Endothelial cell of umbilical vein (primary cell): ENCODE results near the gene CLEC18C. TPM values are rescaled to one million over a fixed set of nuclear protein-coding genes. Genes with fewer than 3 reads are reported as not detected.
A peak's percentile ranks its signal among the peaks of the same experiment; 100 is the strongest.
"Not testable (repeated sequence)": the region's sequence is repeated elsewhere in the genome, so short reads cannot be mapped to it uniquely, and the experiment has no call there.

Source experiments
- Bru-seq: library from RNA; stranded (reverse); fragments of 400-500 nt; gene quantifications from one replicate; lab custom pipeline; 2021; lab: Mats Ljungman, UMichigan
- BruChase-seq, 2 experiments: library from RNA; stranded (reverse); fragments of 400-500 nt; gene quantifications; one replicate each; lab custom pipeline; 2021; lab: Mats Ljungman, UMichigan
- BruUV-seq: library from RNA; stranded (reverse); fragments of 400-500 nt; replicated peaks from 2 replicates; lab custom pipeline; 2021; lab: Mats Ljungman, UMichigan
- CTCF ChIA-PET: fragments of 300-600, 350-600 bp; sonication (Branson Sonifier 250); formaldehyde crosslinking; loops from one replicate; lab custom pipeline; 2021; ENCODE audit warnings: antibody characterized with exemption, inconsistent platforms; lab: Charles Lee
- POLR2A ChIA-PET: fragments of 300-600, 350-600 bp; sonication (Branson Sonifier 250); formaldehyde crosslinking; loops from one replicate; lab custom pipeline; 2021; ENCODE audit warnings: antibody characterized with exemption, inconsistent platforms; lab: Charles Lee
- DNase-seq: peaks from one replicate; pipeline ENCODE4 v3.0.0-alpha.2; 2011; ENCODE audit warnings: low read depth, low spot score
- FAIRE-seq: peaks from 2 replicates; lab custom pipeline; 2011; peaks lifted over from hg19 to GRCh38; lab: Jason Lieb, UNC
- H2AFZ ChIP-seq: 2 replicates; pipeline ENCODE4 v1.6.0; 2012; ENCODE audit warnings: low read depth, low read length, control low read depth, inconsistent platforms
- H3K27ac ChIP-seq: 2 replicates; pipeline ENCODE4 v1.5.1; 2011; ENCODE audit warnings: low read depth, mild to moderate bottlenecking, control low read depth, low read length, moderate library complexity; ENCODE audit not compliant: insufficient read depth
- H3K27me3 ChIP-seq, 2 experiments: 2 replicates each; pipeline versions ENCODE4 v1.6.0 to v1.6.1; 2011; ENCODE audit warnings: low read length in 2 of 2, mixed read lengths in 1 of 2; ENCODE audit not compliant: control insufficient read depth in 2 of 2, insufficient read depth in 2 of 2
- H3K36me3 ChIP-seq, 2 experiments: 2 replicates in 1 of 2; 3 replicates in 1 of 2; pipeline ENCODE4 v1.5.1; 2011; ENCODE audit warnings: low read length in 2 of 2, mild to moderate bottlenecking in 1 of 2, moderate library complexity in 1 of 2; ENCODE audit not compliant: control insufficient read depth in 2 of 2, insufficient read depth in 2 of 2; ENCODE audit errors: extremely low read depth in 1 of 2
- H3K4me1 ChIP-seq: 3 replicates; pipeline ENCODE4 v1.5.1; 2011; ENCODE audit warnings: mild to moderate bottlenecking, low read length; ENCODE audit not compliant: control insufficient read depth, insufficient read depth; ENCODE audit errors: extremely low read depth
- H3K4me2 ChIP-seq: 2 replicates; pipeline ENCODE4 v1.6.1; 2011; ENCODE audit warnings: low read length, control low read depth, mixed read lengths; ENCODE audit not compliant: insufficient read depth
- H3K4me3 ChIP-seq, 3 experiments: fragments of 200-600 bp in 1 of 3; sonication (generic), shearing (Covaris generic) in 1 of 3; replicated peaks in 1 of 3; 2 replicates each; pipeline ENCODE4 v1.5.1; 2011 to 2016; ENCODE audit warnings: control low read depth in 3 of 3, low read length in 3 of 3, mild to moderate bottlenecking in 2 of 3, inconsistent platforms in 1 of 3, low read depth in 1 of 3, moderate library complexity in 1 of 3; ENCODE audit not compliant: insufficient read depth in 1 of 3
- H3K79me2 ChIP-seq: 2 replicates; pipeline ENCODE4 v1.6.0; 2012; ENCODE audit warnings: low read length, inconsistent platforms; ENCODE audit not compliant: control insufficient read depth, insufficient read depth
- H3K9ac ChIP-seq: replicated peaks from 2 replicates; pipeline ENCODE3; 2011; ENCODE audit warnings: low read length, control low read depth; ENCODE audit not compliant: insufficient read depth; ENCODE audit errors: extremely low read depth
- H3K9me1 ChIP-seq: replicated peaks from 3 replicates; pipeline ENCODE4 v1.6.0; 2011; ENCODE audit warnings: mild to moderate bottlenecking, low read length; ENCODE audit not compliant: control insufficient read depth, insufficient read depth; ENCODE audit errors: extremely low read depth
- H3K9me3 ChIP-seq: replicated peaks from 2 replicates; pipeline ENCODE4 v1.5.1; 2012; ENCODE audit warnings: low read length, inconsistent platforms; ENCODE audit not compliant: control insufficient read depth, insufficient read depth
- H4K20me1 ChIP-seq: replicated peaks from 2 replicates; pipeline ENCODE3; 2011; ENCODE audit warnings: mild to moderate bottlenecking, low read length; ENCODE audit not compliant: control insufficient read depth, insufficient read depth; ENCODE audit errors: extremely low read depth
- dilution Hi-C: fragments of 300-500 bp; cut with MboI; formaldehyde crosslinking; loops from one replicate; pipeline ENCODE4 v1.15.0; 2019; ENCODE audit warnings: low sequenced_read_pairs; ENCODE audit not compliant: extremely low pct_ligation_motif_present
- intact Hi-C: fragments of 100-400 bp; cut with micrococcal nuclease; formaldehyde crosslinking; loops from one replicate; pipeline ENCODE4 v1.10.0; 2022
- long read RNA-seq: library from polyadenylated mRNA; stranded (forward); transcript quantifications from one replicate; pipeline ENCODE4 v2.0.0, GENCODE V29; 2021
- polyA minus RNA-seq, 3 experiments: library from RNA; depleted of rRNA, polyadenylated mRNA; stranded (reverse); fragments of >200 nt; gene quantifications; 1 replicate in 1 of 3; 2 replicates in 2 of 3; pipeline ENCODE4 v1.2.3, GENCODE V29; 2011
- polyA plus RNA-seq, 4 experiments: library from polyadenylated mRNA; depleted of rRNA in 3 of 4; stranded (reverse) in 3 of 4; unstranded in 1 of 4; fragments of >200 nt; gene quantifications; 2 replicates each; pipeline versions ENCODE4 v1.2.1 to v1.2.3, GENCODE V29; 2011 to 2012; ENCODE audit warnings: missing spikeins in 1 of 4
- total RNA-seq: library from RNA; stranded (reverse); gene quantifications from 2 replicates; pipeline ENCODE4 v1.2.3, GENCODE V29; 2021

The CLEC18C gene
- 0.42 TPM in 1 of 2 replicates, not detected in the other for total RNA-seq
- polyA plus RNA-seq = 0.06 TPM in 1 of 2 replicates, not detected in the other
- not detected in 2 replicates for polyA plus RNA-seq (2011; cell fraction: cytosol; rRNA removed)
- 0.32 and 0.33 TPM in 2 replicates for polyA plus RNA-seq (2011; cell fraction: nucleus; rRNA removed)
- polyA plus RNA-seq (2012) = not detected in 2 replicates
- 0.85 TPM in 1 of 2 replicates, not detected in the other for polyA minus RNA-seq
- polyA minus RNA-seq (2011; cell fraction: cytosol; rRNA and poly(A)+ RNA removed) = not detected
- 0.19 and 0.87 TPM in 2 replicates for polyA minus RNA-seq (2011; cell fraction: nucleus; rRNA and poly(A)+ RNA removed)
- percentile 6 among the genes with signal in this experiment for Bru-seq, nascent RNA
- percentile 24 among the genes with signal in this experiment for BruChase-seq, experiment 1, labeled RNA remaining after a 6-hour chase
- percentile 7 among the genes with signal in this experiment for BruChase-seq, experiment 2, labeled RNA remaining after a 2-hour chase
- long read RNA-seq = 0 reads

GRCh38 chr16:70173212-70173837 lies at the start of gene CLEC18C:
TSS of gene CLEC18C (plus strand) at chr16:70173787. CDS start at chr16:70174279, 492 bp downstream.
- POLR2A ChIA-PET, BruUV-seq, H3K9me3 ChIP-seq, H3K79me2 ChIP-seq, H2AFZ ChIP-seq, H3K27ac ChIP-seq, H3K4me2 ChIP-seq, dilution Hi-C loops, intact Hi-C loops, H3K9ac ChIP-seq, H3K36me3 ChIP-seq, H3K27me3 ChIP-seq, H4K20me1 ChIP-seq, H3K9me1 ChIP-seq, H3K4me3 ChIP-seq, DNase-seq, CTCF ChIA-PET, FAIRE-seq, H3K4me1 ChIP-seq: not testable (repeated sequence)

DNA sequence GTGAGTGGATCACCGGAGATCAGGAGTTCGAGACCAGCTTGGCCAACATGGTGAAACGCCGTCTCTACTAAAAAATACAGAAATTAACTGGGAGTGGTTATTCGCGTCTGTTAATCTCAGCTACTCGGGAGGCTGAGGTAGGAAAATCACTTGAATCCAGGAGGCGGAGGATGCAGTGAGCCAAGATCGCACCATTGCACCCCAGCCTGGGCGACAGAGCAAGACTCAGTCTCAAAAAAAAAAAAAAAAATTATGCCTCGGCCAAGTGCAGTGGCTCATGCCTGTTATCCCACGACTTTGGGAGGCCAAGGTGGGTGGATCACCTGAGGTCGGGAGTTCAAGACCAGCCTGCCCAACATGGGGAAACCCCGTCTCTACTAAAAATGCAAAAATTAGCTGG lies 49.8 kb upstream of the CLEC18C start:
- H3K27me3 ChIP-seq, H3K9me3 ChIP-seq, H3K9me1 ChIP-seq, H3K4me1 ChIP-seq, intact Hi-C loops, FAIRE-seq, H3K4me3 ChIP-seq, H3K9ac ChIP-seq, H3K4me2 ChIP-seq, dilution Hi-C loops, H3K79me2 ChIP-seq, H2AFZ ChIP-seq, DNase-seq, H3K27ac ChIP-seq, CTCF ChIA-PET, BruUV-seq, POLR2A ChIA-PET, H4K20me1 ChIP-seq: not testable (repeated sequence)
- H3K36me3 ChIP-seq = peaks cover 4 to 19% of the 10 kb centered on the region in 2 experiments

- dilution Hi-C loops, FAIRE-seq: not testable (repeated sequence)
These were observed 47.4 kb upstream of the CLEC18C start for GRCh38 chr16:70126226-70126625.

GRCh38 chr16:70127706-70128105 lies 45.9 kb upstream of the CLEC18C start:
- H3K9ac ChIP-seq, FAIRE-seq, H3K79me2 ChIP-seq, intact Hi-C loops, BruUV-seq, DNase-seq, H3K9me1 ChIP-seq, H3K9me3 ChIP-seq, CTCF ChIA-PET, H4K20me1 ChIP-seq, dilution Hi-C loops, H3K27ac ChIP-seq, H3K27me3 ChIP-seq, H3K4me1 ChIP-seq, H2AFZ ChIP-seq, POLR2A ChIA-PET, H3K4me3 ChIP-seq, H3K4me2 ChIP-seq: not testable (repeated sequence)
- H3K36me3 ChIP-seq = peaks cover 2 to 26% of the 10 kb centered on the region in 2 experiments

More at GRCh38 chr16:70126226-70126625, 47.4 kb upstream of the CLEC18C start:
- H3K4me3 ChIP-seq, intact Hi-C loops, H4K20me1 ChIP-seq, H3K9ac ChIP-seq, POLR2A ChIA-PET, H3K79me2 ChIP-seq, BruUV-seq, H3K9me1 ChIP-seq, H3K27ac ChIP-seq, H3K9me3 ChIP-seq, H3K4me1 ChIP-seq, H3K27me3 ChIP-seq, DNase-seq, H3K4me2 ChIP-seq, CTCF ChIA-PET, H2AFZ ChIP-seq: not testable (repeated sequence)
- H3K36me3 ChIP-seq = peaks cover 4 to 27% of the 10 kb centered on the region in 2 experiments
